Panc1 (cell line): Measurements from ENCODE around the gene STX18. TPM values are rescaled to one million over a fixed set of nuclear protein-coding genes. Genes with fewer than 3 reads are reported as not detected.

ENCODE experiments used
- ATAC-seq: fragments of 200-7000 bp; cut with Tn5 transposase; 2 replicates; pipeline ENCODE4 v1.9.1; 2020; ENCODE audit warnings: mild to moderate bottlenecking, moderate library complexity
- BruUV-seq: library from RNA; stranded (reverse); fragments of 400-500 nt; replicated peaks from 2 replicates; lab custom pipeline; 2021; lab: Mats Ljungman, UMichigan
- CTCF ChIA-PET: fragments of 300-600 bp; sonication (Branson Sonifier 250); formaldehyde crosslinking; loops from one replicate; lab custom pipeline; 2022; ENCODE audit warnings: antibody characterized with exemption; lab: Charles Lee
- POLR2A ChIA-PET: fragments of 300-600 bp; sonication (Branson Sonifier 250); formaldehyde crosslinking; loops from one replicate; lab custom pipeline; 2022; ENCODE audit warnings: antibody characterized with exemption; lab: Charles Lee
- DNase-seq: peaks from one replicate; pipeline ENCODE4 v3.0.0-alpha.2; 2010; ENCODE audit warnings: low read depth, low spot score
- H3K27ac ChIP-seq: 2 replicates; pipeline ENCODE4 v1.5.1; 2011; ENCODE audit warnings: mild to moderate bottlenecking, low read length, inconsistent platforms
- H3K27me3 ChIP-seq: fragments of 200-500 bp; sonication (Bioruptor generic); 2 replicates; pipeline ENCODE4 v1.6.0; 2014; ENCODE audit warnings: low read length, inconsistent platforms; ENCODE audit not compliant: control insufficient read depth, insufficient read depth
- H3K36me3 ChIP-seq: fragments of 200-500 bp; sonication (Bioruptor generic); 2 replicates; pipeline ENCODE4 v1.5.1; 2014; ENCODE audit warnings: inconsistent platforms, mild to moderate bottlenecking, low read length, moderate library complexity; ENCODE audit not compliant: control insufficient read depth, insufficient read depth
- H3K4me1 ChIP-seq: 2 replicates; pipeline ENCODE4 v1.5.1; 2011; ENCODE audit warnings: inconsistent platforms, mild to moderate bottlenecking, low read length, moderate library complexity; ENCODE audit not compliant: control insufficient read depth, insufficient read depth
- H3K4me3 ChIP-seq, 2 experiments: 2 replicates each; pipeline ENCODE4 v1.5.1; 2011 to 2012; ENCODE audit warnings: low read depth in 2 of 2, low read length in 2 of 2, mild to moderate bottlenecking in 2 of 2, inconsistent platforms in 1 of 2, moderate library complexity in 1 of 2
- H3K9me3 ChIP-seq: fragments of 200-500 bp; sonication (Bioruptor generic); 2 replicates; pipeline ENCODE4 v1.5.1; 2014; ENCODE audit warnings: low read depth, mild to moderate bottlenecking, inconsistent platforms, low read length, moderate library complexity; ENCODE audit not compliant: control insufficient read depth, insufficient read depth
- POLR2AphosphoS5 ChIP-seq: IDR thresholded peaks from 2 replicates; pipeline ENCODE4 v1.6.1; 2012; ENCODE audit warnings: mild to moderate bottlenecking, low read depth, low read length, moderate library complexity
- SIN3A ChIP-seq: IDR thresholded peaks from 2 replicates; pipeline ENCODE4 v1.6.1; 2012; ENCODE audit warnings: low read depth, mild to moderate bottlenecking, low read length, moderate library complexity, borderline replicate concordance; ENCODE audit not compliant: insufficient read depth
- TCF7L2 ChIP-seq: IDR thresholded peaks from 2 replicates; pipeline ENCODE4 v1.6.1; 2011; ENCODE audit warnings: mild to moderate bottlenecking, low read depth, low read length, inconsistent platforms
- in situ Hi-C: cut with HindIII; loops from 2 replicates; pipeline ENCODE4 v1.10.0; 2016; ENCODE audit warnings: low sequenced_read_pairs, low pct_unique_long_range_greater_than_20kb
- intact Hi-C: fragments of 100-400 bp; cut with micrococcal nuclease; formaldehyde crosslinking; loops from one replicate; pipeline ENCODE4 v1.10.0; 2022; ENCODE audit not compliant: unreplicated experiment
- total RNA-seq: library from RNA; stranded (reverse); gene quantifications from one replicate; pipeline ENCODE4 v1.2.1, GENCODE V29; 2021; ENCODE audit not compliant: unreplicated experiment
- TF ChIP-seq, protein P1 (sequence below), 2 experiments: IDR thresholded peaks; 2 replicates each; pipeline ENCODE4 v1.6.1; 2011 to 2012; ENCODE audit warnings: low read depth in 2 of 2, control low read depth in 1 of 2, low read length in 1 of 2, mild to moderate bottlenecking in 1 of 2, moderate library complexity in 1 of 2; ENCODE audit not compliant: insufficient read depth in 1 of 2
- TF ChIP-seq, protein P2 (sequence below): fragments of 450-650 bp; IDR thresholded peaks from 2 replicates; pipeline ENCODE4 v1.5.1; 2017; ENCODE audit warnings: mild to moderate bottlenecking

STX18 gene
- total RNA-seq, 1 experiment from 2014 or later = 15.0 TPM

- ChIA-PET POLR2A (no interaction called here), CTCF (no interaction called here)
- Histone ChIP-seq H3K9me3 (no peaks in the 10 kb centered on the region), H3K4me1 (no peaks in the 10 kb centered on the region), H3K36me3 (no peaks in the 10 kb centered on the region; the same call in 1 of the 2 replicates), H3K4me3 (no peak overlapping the region), H3K27me3 (no peaks in the 10 kb centered on the region), H3K27ac (no peak overlapping the region)
- no peak for ATAC-seq
- TF ChIP-seq, protein P1, sequence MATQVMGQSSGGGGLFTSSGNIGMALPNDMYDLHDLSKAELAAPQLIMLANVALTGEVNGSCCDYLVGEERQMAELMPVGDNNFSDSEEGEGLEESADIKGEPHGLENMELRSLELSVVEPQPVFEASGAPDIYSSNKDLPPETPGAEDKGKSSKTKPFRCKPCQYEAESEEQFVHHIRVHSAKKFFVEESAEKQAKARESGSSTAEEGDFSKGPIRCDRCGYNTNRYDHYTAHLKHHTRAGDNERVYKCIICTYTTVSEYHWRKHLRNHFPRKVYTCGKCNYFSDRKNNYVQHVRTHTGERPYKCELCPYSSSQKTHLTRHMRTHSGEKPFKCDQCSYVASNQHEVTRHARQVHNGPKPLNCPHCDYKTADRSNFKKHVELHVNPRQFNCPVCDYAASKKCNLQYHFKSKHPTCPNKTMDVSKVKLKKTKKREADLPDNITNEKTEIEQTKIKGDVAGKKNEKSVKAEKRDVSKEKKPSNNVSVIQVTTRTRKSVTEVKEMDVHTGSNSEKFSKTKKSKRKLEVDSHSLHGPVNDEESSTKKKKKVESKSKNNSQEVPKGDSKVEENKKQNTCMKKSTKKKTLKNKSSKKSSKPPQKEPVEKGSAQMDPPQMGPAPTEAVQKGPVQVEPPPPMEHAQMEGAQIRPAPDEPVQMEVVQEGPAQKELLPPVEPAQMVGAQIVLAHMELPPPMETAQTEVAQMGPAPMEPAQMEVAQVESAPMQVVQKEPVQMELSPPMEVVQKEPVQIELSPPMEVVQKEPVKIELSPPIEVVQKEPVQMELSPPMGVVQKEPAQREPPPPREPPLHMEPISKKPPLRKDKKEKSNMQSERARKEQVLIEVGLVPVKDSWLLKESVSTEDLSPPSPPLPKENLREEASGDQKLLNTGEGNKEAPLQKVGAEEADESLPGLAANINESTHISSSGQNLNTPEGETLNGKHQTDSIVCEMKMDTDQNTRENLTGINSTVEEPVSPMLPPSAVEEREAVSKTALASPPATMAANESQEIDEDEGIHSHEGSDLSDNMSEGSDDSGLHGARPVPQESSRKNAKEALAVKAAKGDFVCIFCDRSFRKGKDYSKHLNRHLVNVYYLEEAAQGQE (IDR thresholded peaks at IDR 0.05; ENCODE audit: insufficient read depth in 1 of 2, low read depth in 2 of 2, low read length in 1 of 2) = no peak
- TF ChIP-seq TCF7L2 (no peak), SIN3A (no peak), POLR2AphosphoS5 (no peak)
- TF ChIP-seq, protein P2, sequence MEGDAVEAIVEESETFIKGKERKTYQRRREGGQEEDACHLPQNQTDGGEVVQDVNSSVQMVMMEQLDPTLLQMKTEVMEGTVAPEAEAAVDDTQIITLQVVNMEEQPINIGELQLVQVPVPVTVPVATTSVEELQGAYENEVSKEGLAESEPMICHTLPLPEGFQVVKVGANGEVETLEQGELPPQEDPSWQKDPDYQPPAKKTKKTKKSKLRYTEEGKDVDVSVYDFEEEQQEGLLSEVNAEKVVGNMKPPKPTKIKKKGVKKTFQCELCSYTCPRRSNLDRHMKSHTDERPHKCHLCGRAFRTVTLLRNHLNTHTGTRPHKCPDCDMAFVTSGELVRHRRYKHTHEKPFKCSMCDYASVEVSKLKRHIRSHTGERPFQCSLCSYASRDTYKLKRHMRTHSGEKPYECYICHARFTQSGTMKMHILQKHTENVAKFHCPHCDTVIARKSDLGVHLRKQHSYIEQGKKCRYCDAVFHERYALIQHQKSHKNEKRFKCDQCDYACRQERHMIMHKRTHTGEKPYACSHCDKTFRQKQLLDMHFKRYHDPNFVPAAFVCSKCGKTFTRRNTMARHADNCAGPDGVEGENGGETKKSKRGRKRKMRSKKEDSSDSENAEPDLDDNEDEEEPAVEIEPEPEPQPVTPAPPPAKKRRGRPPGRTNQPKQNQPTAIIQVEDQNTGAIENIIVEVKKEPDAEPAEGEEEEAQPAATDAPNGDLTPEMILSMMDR = no peak
- in situ Hi-C loops (no loop called here), intact Hi-C loops (no loop called here)
- no peak for DNase-seq
- BruUV-seq = no TSS peak
Measured at GRCh38 chr4:4460759-4461158, 81.1 kb downstream of the STX18 start.

- POLR2A ChIA-PET = no interaction called here
- BruUV-seq = no TSS peak
- Histone ChIP-seq H3K27me3 (no peaks in the 10 kb centered on the region), H3K9me3 (no peaks in the 10 kb centered on the region), H3K36me3 (no peaks in the 10 kb centered on the region; the same call in 1 of the 2 replicates), H3K27ac (no peak overlapping the region), H3K4me3 (no peak overlapping the region), H3K4me1 (no peaks in the 10 kb centered on the region)
- intact Hi-C loops = no loop called here
- TF ChIP-seq SIN3A (no peak), POLR2AphosphoS5 (no peak), TCF7L2 (no peak)
- TF ChIP-seq, protein P1 (IDR thresholded peaks at IDR 0.05; ENCODE audit: insufficient read depth in 1 of 2, low read depth in 2 of 2, low read length in 1 of 2) = no peak
- TF ChIP-seq, protein P2 = no peak
- ATAC-seq (no peak), DNase-seq (no peak)
- CTCF ChIA-PET = no interaction called here
- in situ Hi-C loops = no loop called here
Measured at GRCh38 chr4:4459181-4459580, 82.7 kb downstream of the STX18 start.
